ENCODE data around the gene ITPR1.
A peak's percentile ranks its signal among the peaks of the same experiment; 100 is the strongest.

The ITPR1 gene

DNA sequence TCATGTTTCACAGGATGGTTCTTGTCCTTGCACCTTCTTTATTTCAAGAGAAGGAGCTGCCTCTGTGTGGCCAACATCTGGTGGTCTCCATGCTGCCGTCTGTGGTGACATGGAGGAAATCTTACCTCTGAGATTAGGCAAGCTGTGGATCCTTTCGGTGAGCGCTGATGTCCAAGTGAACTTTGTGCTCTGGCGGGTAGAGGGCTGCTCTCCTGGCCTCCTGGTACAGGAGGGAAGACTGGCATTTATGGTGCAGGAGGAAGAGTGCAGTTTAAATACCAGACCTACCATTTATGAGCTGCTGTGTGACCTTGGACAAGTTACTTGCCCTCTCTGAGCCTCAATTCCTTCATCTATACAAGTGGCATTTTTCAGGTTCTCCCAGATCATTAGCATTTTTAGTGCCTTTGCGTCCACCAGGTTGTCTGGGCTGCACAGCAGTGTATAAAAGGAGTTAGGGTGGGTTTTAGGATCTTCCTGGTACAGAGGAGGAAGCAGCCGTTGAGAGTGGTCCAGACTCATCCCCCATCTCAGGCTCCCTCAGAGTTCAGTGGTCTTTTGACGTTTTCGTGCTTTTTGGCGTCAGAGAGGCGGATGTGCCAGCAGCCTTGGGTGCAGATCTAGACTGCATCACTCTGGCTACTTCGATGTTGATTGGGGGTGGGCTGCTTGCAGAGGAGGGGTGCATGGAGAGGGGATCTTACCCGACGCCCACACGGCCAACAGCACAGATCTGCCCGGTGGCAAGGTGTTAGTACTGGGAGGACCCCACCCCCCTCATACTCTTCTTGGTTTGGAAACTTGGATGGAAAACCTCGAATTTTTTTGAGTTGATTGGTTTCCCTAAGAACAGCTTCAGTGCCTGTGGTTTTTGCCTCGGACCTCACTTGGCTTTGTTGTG is 162.2 kb downstream of the ITPR1 start:
- no peak for DNase-seq

DNA sequence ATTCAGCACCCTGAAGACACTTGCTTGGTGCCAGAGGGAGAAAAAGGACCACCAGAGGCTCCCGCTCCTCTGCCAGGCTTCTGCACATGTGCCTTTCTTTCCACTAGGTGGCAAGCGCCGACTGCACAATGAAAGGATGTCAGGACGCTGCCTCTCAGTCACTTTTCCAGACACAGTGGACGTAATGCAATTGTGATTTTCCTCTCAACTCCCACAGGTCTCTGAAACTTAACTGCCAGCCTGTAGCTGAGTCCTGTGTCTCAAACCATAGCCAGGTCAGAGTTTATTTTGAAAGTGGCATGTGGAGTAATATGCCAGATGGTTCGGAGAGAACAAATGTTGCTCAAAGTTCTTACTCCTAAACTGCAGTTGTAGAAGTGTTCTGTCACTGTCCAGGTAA is 162.9 kb downstream of the ITPR1 start:
- peak; percentile 77 for DNase-seq

DNA sequence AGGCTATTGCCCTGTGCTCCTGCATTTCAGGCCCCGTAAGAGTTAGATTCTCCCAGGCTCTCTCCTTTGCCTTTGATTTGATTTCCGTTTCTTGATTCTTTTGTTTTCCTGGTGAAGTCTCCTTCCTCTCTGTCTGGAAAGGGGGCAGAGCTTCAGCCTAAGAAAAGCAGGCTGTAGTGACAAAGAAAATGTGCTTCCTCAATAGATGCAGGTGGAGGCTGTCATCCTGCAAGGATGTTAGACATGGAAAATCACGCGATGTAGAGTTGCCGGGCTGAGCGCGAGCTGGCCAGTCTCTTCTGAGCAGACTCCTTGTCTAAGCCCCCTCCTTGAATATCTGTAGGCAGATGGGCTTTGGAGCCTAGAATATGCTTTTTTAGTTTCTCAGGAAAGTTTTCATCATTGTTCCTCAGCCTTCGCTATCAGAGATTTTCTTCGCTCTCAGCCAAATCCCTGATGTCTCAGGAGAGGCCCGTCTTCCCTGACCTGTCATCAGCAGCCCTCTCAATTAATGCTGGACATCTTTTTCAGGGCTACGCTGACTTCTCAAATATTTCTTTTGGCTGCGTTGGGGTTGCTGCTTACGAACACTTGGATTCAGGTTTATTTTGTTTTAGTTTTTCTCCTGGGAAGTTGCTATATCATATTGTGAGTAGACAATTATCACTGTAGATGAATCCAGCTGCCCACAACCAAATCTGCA is 163.6 kb downstream of the ITPR1 start:
- DNase-seq, result no peak

DNA sequence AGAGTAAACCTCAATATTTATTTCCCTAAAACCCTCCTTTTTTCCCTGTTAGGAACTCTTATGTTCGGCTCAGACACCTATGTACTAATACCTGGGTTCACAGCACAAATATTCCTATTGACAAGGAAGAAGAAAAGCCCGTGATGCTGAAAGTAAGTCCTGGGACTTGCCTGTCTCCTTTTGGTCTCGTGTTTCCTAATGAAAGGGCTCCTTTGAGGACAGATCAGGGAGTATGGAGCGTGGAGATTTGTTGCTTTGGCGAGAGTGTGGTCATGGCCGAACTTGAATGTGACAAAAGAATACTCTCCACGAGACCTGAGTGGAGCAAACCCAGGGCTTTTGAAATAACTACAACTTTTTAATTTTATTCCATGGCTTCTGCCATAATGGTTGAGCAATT is 167.8 kb downstream of the ITPR1 start:
- no peak for DNase-seq

DNA sequence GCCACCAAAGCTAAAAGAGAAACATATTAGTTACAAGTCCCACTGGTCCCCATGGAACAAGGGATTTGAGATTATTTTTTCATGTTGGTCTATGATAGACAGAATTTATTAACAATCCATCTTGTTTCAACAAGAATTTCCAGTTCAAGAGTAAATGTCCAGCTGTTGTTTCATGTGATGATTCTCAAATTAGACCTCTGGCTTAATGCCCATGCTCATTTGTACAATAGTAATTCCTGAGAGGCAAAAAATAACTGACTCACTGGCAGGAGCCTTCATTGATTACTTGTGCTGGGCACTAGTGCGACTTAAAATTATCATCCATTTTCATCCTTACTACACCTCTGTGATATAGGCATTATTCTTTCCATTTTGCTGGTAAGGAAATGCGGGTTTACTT is 171.3 kb downstream of the ITPR1 start:
- DNase-seq, result no peak

DNA sequence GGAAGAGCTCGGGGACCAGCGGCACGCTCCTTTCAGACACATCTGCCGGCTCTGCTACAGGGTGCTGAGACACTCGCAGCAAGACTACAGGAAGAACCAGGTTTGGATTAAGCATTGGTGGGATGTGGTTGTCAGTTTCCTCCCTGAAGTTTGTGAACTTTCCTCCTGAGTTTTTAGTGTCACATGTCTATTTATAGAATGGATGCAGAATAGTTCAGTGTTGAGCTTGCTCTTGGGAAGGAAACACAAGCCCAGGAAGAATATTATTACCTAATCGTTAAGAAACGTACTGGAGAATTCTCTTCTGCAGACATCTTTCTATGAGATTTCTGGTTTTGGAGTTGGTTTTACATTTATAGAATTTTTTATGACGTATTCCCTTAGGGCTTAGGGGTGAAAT is 172.0 kb downstream of the ITPR1 start:
- DNase-seq, result no peak

DNA sequence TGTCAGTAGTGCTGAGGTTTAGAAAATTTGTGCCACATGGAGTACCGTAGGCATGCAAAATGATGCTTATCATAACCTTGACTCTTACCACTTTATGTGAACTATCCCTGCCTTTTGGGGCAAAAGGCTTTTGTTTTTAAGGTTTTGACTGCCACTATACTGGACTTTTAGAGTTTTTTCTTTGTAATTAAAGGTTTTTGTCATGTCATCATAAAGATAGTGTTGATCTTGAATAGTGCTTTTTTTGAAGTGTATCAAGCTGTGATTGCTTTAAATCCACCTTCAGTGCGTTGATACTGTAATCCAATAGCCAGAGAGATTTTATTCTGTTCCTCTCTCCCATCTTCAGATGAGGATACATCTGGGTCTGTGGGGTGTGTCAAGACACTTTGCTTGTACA is 172.9 kb downstream of the ITPR1 start:
- no peak for DNase-seq

DNA sequence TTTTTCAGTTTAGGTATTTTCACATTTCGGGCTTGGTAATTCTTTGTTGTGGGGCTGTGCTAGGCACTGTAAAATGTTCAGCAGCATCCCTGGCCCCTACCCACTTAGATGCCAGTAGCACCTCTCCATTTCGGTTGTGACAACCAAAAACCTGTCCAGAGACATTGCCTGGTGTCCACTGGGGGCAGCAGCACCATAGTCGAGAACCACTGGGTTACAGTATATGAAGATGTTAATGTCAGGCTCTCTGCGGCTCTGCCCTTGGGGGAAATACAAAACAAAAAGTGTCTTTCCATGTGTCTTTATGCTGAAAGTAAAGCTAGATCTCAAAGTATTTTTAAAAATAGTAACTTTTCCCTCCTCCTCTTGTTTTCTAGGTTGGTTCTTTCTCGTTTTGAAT is 177.2 kb downstream of the ITPR1 start:
- no peak for DNase-seq

DNA sequence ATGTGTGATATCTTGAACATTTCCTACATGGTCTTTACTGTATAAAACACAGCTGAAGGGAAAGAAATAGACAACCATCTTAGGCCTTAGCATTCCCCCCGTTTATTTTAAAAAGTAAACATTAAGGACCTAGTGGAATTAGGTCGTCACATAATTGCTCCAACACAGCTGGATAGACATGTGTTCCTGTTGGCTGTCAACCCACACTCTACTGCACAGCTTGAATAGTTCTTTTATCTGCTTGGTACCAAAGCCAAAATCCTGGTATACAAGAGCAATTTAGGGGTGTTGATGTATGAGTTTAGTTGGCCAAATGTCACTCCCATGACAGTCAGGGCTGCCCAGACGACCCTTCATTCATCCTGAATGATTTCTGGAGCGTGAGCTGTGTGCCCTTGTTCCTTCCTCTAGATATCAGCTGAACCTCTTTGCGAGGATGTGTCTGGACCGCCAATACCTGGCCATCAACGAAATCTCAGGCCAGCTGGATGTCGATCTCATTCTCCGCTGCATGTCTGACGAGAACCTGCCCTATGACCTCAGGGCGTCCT is 179.7 kb downstream of the ITPR1 start:
- no peak for DNase-seq

DNA sequence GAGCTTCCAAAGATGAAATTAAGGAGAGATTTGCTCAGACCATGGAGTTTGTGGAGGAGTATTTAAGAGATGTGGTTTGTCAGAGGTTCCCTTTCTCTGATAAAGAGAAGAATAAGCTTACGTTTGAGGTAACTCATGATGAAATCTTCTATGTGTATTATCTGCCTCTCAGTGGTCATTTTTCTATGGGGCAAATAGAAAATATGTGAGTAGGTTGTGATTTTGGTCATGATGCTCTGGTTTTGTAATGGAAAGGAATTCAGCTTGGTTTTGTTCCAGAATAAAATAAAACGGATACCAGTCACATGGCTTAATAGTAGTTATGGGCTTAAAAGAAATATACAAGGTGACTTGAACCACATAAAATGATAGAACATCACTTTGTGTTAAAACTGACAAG is 181.1 kb downstream of the ITPR1 start:
- DNase-seq, result peak; percentile 44

DNA sequence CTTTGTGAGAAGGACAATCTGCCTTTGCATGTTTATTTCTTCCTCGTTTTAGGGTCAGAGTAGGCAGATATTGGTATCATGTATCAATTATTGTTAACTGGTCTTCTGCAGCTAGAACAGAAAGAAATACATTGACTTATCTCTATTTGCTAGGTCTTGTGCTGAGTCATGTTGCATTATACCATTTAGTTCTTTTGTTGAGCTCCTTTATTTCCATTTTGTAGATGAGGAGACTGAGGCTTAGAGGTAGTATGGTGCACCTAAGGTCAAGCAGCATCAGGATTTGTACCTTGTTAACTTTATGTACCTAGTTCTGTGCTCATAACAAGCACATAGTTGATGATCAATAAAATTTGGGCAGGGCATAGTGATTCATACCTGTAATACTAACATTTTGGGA is 182.6 kb downstream of the ITPR1 start:
- no peak for DNase-seq

DNA sequence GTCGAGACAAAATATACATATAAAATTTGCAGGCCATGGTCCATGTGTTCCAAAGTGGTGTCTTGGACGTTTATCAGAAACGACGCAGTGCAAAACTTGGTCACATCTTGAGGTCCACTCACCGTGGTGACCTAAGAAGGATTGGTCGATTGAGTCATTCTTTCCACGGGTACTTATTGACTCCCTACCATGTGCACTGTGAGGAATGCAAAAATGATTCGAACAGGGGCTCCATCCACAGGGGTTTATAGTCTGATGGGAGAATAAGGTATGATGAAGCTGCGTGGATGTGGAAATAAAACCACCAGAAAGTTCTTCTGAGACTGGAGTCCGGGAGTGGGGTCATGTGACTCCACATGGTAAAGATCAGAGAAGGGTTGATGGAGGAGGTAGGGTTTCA is 185.2 kb downstream of the ITPR1 start:
- no peak for DNase-seq

DNA sequence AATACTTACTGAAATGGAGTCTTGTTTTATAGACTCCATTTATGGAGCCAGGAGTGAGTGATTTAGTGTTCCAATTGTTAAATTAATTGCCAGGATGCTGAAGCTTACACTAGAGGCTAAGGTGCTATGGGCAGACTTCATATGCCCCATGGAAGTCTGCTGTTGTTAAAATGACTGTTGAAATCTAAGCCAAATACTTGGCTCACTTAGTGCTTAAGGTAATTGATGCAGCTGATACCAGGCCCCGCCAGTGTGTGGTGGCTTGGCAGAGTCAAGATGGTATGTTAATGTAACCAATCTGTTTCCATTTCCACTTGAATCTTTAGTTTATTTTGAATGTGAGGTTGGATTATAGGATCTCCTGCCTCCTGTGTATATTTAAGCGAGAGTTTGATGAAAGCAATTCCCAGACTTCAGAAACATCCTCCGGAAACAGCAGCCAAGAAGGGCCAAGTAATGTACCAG is 187.1 kb downstream of the ITPR1 start:
- no peak for DNase-seq

DNA sequence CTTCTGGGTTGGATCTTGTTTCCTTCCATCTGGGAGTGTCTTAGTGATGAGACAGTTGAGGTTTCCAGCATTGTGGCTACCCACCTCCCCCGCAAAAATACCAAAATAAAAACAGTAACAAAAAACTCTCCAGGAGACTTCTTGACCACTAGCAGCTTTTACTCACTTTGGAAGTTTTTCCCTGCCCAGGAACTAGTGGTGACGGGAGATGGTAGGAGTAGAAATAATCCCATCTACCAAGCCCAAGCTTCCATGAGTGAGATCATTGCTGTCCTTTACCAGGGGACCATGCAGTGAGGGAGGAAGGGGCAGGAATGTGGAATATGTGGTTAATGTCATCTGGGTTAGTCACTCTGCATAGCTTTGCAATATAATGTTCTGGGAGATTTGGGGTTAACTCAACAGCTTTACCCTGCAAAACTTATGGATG is 187.7 kb downstream of the ITPR1 start:
- DNase-seq, result peak; percentile 88

DNA sequence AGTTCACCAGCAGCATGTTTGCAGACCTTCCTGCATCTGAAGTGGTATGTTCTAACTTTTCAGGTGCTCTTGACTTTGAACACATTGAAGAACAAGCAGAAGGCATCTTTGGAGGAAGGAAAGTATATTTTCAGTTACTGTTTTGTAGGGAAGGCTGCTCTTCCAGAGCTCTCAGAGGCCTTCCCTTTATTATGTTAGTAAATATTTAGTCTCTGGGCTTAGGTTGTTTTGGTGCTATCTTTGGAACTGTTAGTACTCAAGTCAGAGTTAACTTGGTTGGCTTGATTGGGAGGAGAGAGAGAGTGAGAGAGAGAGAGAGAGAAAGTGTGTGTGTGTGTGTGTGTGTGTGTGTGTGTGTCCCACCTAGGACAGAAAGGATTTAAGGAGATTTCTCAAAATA is 188.2 kb downstream of the ITPR1 start:
- no peak for DNase-seq

DNA sequence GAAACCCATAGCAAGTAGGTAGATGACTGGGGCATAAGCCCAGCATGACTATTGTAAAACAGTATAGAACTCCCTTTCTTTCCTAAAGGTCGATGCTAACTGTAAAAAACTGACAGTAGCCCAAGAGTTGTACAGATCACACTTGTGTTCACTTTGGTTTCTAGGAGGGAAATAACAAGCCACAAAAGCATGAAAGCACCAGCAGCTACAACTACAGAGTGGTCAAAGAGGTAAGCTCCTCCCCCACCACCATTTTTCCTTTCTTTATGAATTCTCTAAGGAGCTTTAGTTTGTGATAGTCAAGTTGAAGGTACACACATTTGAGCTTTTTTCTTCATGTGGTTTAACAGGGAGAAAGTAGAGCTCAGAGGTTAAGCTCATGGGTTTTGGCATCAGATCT is 191.0 kb downstream of the ITPR1 start:
- DNase-seq, result no peak

DNA sequence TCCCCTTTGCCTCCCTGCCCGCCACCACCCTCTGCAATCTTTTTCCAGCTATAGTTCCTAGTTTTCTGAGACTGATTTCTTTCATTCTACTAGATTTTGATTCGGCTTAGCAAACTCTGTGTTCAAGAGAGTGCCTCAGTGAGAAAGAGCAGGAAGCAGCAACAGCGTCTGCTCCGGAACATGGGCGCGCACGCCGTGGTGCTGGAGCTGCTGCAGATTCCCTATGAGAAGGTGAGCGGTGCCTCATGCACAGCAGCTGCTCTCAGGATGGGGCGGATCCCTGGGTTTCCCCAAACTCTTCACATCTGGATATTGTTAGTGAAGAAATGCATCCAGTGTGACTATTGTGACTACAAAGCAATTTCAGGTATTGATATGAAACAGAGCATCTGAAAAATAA is 191.8 kb downstream of the ITPR1 start:
- no peak for DNase-seq

DNA sequence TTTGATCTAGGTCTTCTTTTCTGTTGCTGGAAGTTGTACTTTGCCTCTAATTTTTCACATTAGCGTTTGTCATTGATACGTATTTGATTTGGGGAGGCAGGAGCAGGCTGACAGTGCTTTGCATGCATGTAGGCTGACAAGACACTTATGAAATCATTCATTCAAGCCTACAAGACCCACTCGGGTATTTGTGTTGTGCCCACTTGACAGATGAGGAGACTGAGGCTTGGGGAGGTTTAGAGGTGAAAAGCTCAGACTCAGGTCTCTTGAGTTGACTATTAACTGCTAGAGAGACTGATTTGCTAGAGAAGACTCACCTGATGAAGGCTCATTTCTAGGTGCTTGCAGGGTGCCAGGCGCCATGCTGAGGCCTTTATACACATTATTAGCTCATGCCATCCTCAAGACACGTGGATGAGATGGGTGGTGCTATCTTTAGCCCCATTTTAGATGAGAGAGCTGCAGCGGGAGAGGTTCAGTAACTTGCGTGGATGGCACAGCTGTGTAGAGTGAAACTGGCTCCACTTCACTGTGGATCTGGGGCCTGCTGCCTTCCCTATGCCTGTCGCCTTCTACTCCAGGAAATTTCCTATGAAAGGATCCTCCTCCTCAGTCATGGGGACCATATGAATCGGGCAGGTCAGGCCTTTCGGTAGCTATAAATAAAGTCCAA is 192.7 kb downstream of the ITPR1 start:
- DNase-seq, result no peak

DNA sequence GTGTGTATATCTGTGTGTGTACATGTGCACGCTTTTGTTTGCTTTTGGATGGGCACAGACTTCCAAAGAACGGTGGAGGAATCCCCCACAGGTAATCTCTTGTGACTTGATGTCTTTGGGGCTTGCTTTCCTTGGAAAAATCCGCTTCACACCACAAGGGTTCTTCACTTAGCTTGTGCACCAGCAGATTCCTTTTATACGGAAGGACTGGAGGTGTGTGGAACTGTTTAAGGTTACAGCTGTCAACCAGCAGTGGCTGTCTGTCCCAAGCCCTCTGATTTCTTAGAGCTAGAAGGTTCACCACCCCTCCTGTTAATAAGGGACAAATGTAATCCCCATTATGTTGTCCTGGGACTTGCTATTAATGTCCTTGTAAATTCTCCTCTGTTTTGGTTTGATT is 193.5 kb downstream of the ITPR1 start:
- no peak for DNase-seq

DNA sequence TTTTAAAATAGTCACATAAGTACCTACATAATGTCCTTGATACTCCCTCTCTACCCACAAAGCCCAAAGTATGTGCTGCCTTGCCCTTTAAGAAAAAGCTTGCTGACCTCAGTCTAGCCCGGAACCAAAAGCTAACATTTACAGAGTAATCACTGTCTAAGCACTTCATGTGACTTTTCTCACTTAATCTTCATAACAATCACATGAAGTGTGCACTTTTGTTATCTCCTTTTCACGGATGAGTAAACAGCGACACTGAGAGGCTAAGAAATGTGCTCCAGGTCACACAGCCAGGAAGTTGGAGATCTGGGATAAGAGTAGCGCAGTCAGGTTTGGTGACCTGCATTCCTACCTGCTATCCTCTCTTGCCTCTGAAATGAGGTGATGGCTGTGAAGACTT is 194.0 kb downstream of the ITPR1 start:
- DNase-seq, result peak; percentile 8

DNA sequence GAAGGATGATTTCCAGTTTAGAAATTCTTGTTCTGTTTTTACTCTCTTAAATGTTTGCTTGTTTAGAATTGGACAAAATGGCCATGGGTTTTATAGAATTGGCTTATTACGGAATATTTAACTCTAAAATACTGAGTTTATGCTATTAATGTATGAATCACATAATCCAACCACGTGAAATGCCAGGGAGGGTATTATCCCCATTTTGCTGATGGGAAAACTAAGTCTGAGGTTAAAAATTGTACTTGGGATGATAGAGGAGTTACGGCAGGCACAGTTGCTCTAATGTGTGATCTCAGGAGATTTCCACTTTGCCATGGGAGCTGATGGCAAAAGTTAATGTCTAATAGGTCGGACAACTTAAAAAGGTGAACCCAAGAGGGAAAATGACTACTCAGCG is 194.4 kb downstream of the ITPR1 start:
- DNase-seq, result no peak

DNA sequence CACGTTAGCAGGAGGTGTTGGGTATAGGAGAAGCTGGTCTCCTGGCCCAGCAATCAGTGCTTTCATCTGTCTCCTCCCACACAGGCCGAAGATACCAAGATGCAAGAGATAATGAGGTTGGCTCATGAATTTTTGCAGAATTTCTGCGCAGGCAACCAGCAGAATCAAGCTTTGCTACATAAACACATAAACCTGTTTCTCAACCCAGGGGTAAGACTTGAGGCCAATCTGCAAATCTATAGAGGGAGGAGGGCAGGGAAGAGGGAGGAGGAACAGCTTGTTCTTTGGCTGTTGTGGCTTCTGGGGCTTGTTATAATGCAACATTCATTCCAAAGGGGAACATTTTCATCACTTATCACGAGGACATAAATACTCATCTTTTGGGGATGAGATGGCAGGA is 195.3 kb downstream of the ITPR1 start:
- DNase-seq, result no peak

DNA sequence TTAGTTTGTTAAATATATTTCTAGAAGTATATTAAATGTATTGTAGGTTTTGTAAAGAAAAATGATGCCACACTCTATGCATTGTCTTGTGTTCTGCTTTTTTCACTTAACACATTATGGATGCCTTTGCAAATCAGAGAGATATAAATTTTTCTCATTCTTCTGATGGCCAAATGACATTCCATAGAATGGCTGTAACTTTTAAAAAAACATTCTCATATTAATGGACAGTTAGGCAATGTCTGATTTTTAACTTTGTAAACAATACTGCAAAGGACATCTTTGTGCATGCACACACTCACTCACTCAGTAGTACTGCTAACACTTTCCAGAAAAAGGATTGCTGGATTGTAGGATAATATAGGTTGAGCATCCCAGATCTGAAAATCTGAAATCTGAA is 195.9 kb downstream of the ITPR1 start:
- no peak for DNase-seq

DNA sequence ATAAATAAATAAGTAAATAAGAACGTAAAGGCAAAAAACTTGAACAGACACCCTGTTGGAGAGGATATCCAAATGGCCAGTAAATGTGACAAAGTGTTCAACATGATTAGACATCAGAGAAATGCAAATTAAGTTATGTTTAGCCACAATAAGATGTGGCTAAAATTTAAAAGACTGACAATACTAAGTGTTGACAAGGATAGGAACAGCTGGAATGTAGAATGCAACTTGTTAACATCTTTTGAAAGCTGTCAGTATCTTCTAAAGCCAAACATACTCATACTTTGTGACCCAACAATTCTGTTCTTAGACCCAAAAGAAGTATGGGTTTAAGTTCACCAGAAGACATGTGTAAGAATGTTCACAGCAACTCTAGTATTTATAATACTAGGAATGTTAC is 197.1 kb downstream of the ITPR1 start:
- DNase-seq, result no peak
